ENCODE results near the gene TMEM115. TPM values are rescaled to one million over a fixed set of nuclear protein-coding genes. Genes with fewer than 3 reads are reported as not detected.
"Not testable (repeated sequence)": the region's sequence is repeated elsewhere in the genome, so short reads cannot be mapped to it uniquely, and the experiment has no call there.

Gene TMEM115
- total RNA-seq, 1 experiment from 2014 or later: 38.7 TPM

- DNase-seq: no peak
- no peak overlapping the region for H3K4me3 ChIP-seq (ENCODE audit: insufficient read depth, low read depth, low read length)
- H3K27me3 ChIP-seq (ENCODE audit: control insufficient read depth, insufficient read depth, low read length): no peaks in the 10 kb centered on the region
- H3K36me3 ChIP-seq (replicated peaks; ENCODE audit: control insufficient read depth, insufficient read depth, low read length): peaks cover 25% of the 10 kb centered on the region
Observed at GRCh38 chr3:50314342-50314741, 45.0 kb downstream of the TMEM115 start.

DNA sequence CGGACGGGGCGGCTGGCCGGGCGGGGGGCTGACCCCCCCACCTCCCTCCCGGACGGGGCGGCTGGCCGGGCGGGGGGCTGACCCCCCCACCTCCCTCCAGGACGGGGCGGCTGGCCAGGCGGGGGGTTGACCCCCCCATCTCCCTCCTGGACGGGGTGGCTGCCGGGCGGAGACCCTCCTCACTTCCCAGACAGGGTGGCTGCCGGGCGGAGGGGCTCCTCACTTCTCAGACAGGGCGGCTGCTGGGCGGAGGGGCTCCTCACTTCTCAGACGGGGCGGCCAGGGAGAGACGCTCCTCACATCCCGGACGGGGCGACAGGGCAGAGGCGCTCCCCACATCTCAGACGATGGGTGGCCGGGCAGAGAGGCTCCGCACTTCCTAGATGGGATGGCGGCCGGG is 47.3 kb downstream of the TMEM115 start:
- DNase-seq; H3K36me3 ChIP-seq (replicated peaks; ENCODE audit: control insufficient read depth, insufficient read depth, low read length); H3K4me3 ChIP-seq (ENCODE audit: insufficient read depth, low read depth, low read length); H3K27me3 ChIP-seq (ENCODE audit: control insufficient read depth, insufficient read depth, low read length): not testable (repeated sequence)

Other genes with a start within 250 kb of the TMEM115 start
- gene SEMA3F, start 204.2 kb downstream of the TMEM115 start, total RNA-seq (2014; rRNA removed; shearing (Covaris generic)): 40.5 and 44.5 TPM in 2 replicates
- gene GNAT1, start 167.9 kb downstream of the TMEM115 start, total RNA-seq (2014; rRNA removed; shearing (Covaris generic)): not detected in 2 replicates
- 0.21 and 0.22 TPM in 2 replicates for gene SLC38A3, start 154.2 kb downstream of the TMEM115 start, total RNA-seq (2014; rRNA removed; shearing (Covaris generic))
- 204 and 246 TPM in 2 replicates for gene GNAI2, start 123.3 kb downstream of the TMEM115 start, total RNA-seq (2014; rRNA removed; shearing (Covaris generic))
- 2.8 and 4.4 TPM in 2 replicates for gene SEMA3B, start 90.4 kb downstream of the TMEM115 start, total RNA-seq (2014; rRNA removed; shearing (Covaris generic))
- 0.07 and 1.2 TPM in 2 replicates for gene LSMEM2, start 80.4 kb downstream of the TMEM115 start, total RNA-seq (2014; rRNA removed; shearing (Covaris generic))
- 118 and 146 TPM in 2 replicates for gene IFRD2, start 67.1 kb downstream of the TMEM115 start, total RNA-seq (2014; rRNA removed; shearing (Covaris generic))
- 3.5 and 5.7 TPM in 2 replicates for gene HYAL3, start 60.1 kb downstream of the TMEM115 start, total RNA-seq (2014; rRNA removed; shearing (Covaris generic))
- gene NAA80, start 60.1 kb downstream of the TMEM115 start, total RNA-seq (2014; rRNA removed; shearing (Covaris generic)): 23.7 and 28.3 TPM in 2 replicates
- gene HYAL1, start 55.9 kb downstream of the TMEM115 start, total RNA-seq (2014; rRNA removed; shearing (Covaris generic)): 5.4 and 8.2 TPM in 2 replicates
- 122 TPM in 2 replicates for gene HYAL2, start 36.8 kb downstream of the TMEM115 start, total RNA-seq (2014; rRNA removed; shearing (Covaris generic))
- gene TUSC2, start 31.3 kb downstream of the TMEM115 start, total RNA-seq (2014; rRNA removed; shearing (Covaris generic)): 36.3 and 42.1 TPM in 2 replicates
- gene RASSF1, start 18.7 kb downstream of the TMEM115 start, total RNA-seq (2014; rRNA removed; shearing (Covaris generic)): 11.4 and 16.7 TPM in 2 replicates
- 1.1 and 1.3 TPM in 2 replicates for gene ZMYND10, start 13.8 kb downstream of the TMEM115 start, total RNA-seq (2014; rRNA removed; shearing (Covaris generic))
- 41.1 and 41.6 TPM in 2 replicates for gene NPRL2, start 8.7 kb downstream of the TMEM115 start, total RNA-seq (2014; rRNA removed; shearing (Covaris generic))
- gene CYB561D2, start 8.7 kb downstream of the TMEM115 start, total RNA-seq (2014; rRNA removed; shearing (Covaris generic)): 19.0 and 20.0 TPM in 2 replicates
- gene CACNA2D2, start 144.1 kb upstream of the TMEM115 start, total RNA-seq (2014; rRNA removed; shearing (Covaris generic)): 5.5 and 5.9 TPM in 2 replicates
- gene C3orf18, start 208.2 kb upstream of the TMEM115 start, total RNA-seq (2014; rRNA removed; shearing (Covaris generic)): 12.5 and 19.3 TPM in 2 replicates
- gene HEMK1, start 210.0 kb upstream of the TMEM115 start, total RNA-seq (2014; rRNA removed; shearing (Covaris generic)): 15.5 and 19.0 TPM in 2 replicates